Measurements from ENCODE around the gene DCAF5.

DNA sequence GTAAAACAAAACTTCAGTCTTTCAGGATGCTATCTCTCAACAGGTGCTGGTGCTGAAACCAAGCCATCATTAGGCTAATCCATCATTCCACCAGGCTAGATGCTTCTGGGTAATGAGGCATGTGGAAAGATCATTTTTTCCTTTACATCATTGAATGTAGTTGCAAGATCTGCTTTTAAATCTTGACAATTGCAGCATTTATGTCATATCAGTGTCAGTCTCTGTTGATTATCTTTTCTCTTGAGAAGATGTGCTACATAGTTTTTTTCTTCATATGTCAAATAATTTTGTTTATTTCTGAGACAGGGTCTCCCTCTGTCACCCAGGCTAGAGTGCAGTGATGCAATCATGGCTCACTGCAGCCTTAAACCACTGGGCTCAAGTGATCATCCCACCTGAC is 22.2 kb upstream of the DCAF5 start:
- TF ChIP-seq, protein P1, sequence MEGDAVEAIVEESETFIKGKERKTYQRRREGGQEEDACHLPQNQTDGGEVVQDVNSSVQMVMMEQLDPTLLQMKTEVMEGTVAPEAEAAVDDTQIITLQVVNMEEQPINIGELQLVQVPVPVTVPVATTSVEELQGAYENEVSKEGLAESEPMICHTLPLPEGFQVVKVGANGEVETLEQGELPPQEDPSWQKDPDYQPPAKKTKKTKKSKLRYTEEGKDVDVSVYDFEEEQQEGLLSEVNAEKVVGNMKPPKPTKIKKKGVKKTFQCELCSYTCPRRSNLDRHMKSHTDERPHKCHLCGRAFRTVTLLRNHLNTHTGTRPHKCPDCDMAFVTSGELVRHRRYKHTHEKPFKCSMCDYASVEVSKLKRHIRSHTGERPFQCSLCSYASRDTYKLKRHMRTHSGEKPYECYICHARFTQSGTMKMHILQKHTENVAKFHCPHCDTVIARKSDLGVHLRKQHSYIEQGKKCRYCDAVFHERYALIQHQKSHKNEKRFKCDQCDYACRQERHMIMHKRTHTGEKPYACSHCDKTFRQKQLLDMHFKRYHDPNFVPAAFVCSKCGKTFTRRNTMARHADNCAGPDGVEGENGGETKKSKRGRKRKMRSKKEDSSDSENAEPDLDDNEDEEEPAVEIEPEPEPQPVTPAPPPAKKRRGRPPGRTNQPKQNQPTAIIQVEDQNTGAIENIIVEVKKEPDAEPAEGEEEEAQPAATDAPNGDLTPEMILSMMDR (IDR thresholded peaks at IDR 0.05) = no peak
- TF ChIP-seq POLR2A (IDR thresholded peaks at IDR 0.05) (no peak), POLR2AphosphoS5 (IDR thresholded peaks at IDR 0.05) (no peak)
